ENCODE data around the gene SUMO4. TPM values are rescaled to one million over a fixed set of nuclear protein-coding genes. Genes with fewer than 3 reads are reported as not detected.

SUMO4 gene
- total and polyA plus RNA-seq, 4 donors, result 0.83 to 3.3 (median 0.84) TPM; not detected in 1

DNA sequence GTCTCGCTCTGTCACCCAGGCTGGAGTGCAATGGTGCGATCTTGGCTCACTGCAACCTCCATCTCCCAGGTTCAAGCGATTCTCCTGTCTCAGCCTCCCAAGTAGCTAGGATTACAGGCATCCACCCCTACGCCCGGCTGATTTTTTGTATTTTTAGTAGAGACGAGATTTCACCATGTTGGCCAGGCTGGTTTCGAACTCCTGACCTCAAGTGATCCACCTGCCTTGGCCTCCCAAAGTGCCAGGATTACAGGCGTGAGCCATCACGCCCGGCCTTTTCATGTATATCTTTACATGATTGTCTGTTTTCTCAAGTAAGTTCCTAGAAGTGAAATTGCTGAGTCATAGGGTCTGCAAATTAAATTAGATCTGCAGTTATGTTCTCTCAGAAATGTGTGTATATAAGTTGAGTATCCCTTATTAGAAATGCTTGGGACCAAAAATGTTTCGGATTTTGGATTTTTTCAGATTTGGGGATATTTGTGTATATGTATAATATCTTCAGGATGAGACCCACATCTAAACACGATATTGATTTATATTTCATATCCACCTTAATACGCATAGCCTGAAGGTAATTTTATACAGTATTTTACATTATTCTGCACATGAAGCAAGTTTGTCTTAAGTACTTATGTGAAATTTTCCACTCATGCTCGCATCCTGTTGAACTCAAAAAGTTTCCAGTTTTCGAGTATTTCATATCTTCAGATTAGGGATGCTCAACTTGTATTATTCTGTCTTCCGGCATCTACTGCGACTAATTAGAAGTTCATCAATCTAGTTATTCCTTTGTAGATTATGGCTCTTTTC, 42.1 kb upstream of the SUMO4 start (continued):
- TF ChIP-seq, protein P1, sequence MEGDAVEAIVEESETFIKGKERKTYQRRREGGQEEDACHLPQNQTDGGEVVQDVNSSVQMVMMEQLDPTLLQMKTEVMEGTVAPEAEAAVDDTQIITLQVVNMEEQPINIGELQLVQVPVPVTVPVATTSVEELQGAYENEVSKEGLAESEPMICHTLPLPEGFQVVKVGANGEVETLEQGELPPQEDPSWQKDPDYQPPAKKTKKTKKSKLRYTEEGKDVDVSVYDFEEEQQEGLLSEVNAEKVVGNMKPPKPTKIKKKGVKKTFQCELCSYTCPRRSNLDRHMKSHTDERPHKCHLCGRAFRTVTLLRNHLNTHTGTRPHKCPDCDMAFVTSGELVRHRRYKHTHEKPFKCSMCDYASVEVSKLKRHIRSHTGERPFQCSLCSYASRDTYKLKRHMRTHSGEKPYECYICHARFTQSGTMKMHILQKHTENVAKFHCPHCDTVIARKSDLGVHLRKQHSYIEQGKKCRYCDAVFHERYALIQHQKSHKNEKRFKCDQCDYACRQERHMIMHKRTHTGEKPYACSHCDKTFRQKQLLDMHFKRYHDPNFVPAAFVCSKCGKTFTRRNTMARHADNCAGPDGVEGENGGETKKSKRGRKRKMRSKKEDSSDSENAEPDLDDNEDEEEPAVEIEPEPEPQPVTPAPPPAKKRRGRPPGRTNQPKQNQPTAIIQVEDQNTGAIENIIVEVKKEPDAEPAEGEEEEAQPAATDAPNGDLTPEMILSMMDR (IDR thresholded peaks at IDR 0.05; ENCODE audit: low read depth, low read length, missing input control), result no peak
- no peak for TF ChIP-seq FOXA1 (IDR thresholded peaks at IDR 0.05)
- TF ChIP-seq JUND (IDR thresholded peaks at IDR 0.05), result no peak
- no peak for TF ChIP-seq HNF4G (IDR thresholded peaks at IDR 0.05)
- no peak for TF ChIP-seq HNF4A (conservative IDR thresholded peaks at IDR 0.05)
- TF ChIP-seq GABPA (IDR thresholded peaks at IDR 0.05 in 1 of 2, conservative IDR thresholded peaks at IDR 0.05 in 1 of 2), result no peak
- TF ChIP-seq, protein P2, sequence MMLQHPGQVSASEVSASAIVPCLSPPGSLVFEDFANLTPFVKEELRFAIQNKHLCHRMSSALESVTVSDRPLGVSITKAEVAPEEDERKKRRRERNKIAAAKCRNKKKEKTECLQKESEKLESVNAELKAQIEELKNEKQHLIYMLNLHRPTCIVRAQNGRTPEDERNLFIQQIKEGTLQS (IDR thresholded peaks at IDR 0.05), result no peak
- TF ChIP-seq EGR1 (IDR thresholded peaks at IDR 0.05; ENCODE audit: low read depth in 2 of 2), result no peak
- TF ChIP-seq YY1 (IDR thresholded peaks at IDR 0.05), result no peak

DNA sequence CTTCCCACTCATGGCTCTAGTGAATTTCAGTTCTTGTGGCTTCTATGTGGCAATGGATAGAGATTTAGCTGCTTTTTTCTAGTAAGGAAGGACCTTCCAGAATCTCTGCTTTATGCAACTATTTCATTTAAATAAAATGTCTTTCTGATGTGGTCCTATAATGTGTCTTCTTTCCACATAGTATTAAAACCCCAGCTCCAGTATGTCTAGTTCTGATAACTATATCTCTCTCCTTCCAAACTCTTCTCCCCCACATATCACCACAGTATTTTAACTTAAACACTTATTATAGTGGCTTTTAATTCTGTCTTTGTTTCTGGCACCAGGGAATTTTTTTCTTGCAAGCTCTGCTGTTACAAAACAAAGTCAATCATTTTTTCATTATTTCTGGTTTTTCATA, 40.6 kb upstream of the SUMO4 start:
- H3K36me3 ChIP-seq (ENCODE audit: control insufficient read depth in 4 of 4, insufficient read depth in 3 of 4, low read depth in 1 of 4, low read length in 3 of 4), result no peaks in the 10 kb centered on the region
- H3K9me3 ChIP-seq (ENCODE audit: control insufficient read depth in 4 of 4, low read length in 3 of 4), result no peaks in the 10 kb centered on the region
- H3K9ac ChIP-seq (ENCODE audit: low read depth in 1 of 2, low read length in 2 of 2), result no peak overlapping the region
- no peak for DNase-seq (ENCODE audit: low spot score)
- no peak overlapping the region for H3K27ac ChIP-seq (ENCODE audit: low read depth in 1 of 2, low read length in 2 of 2)
- peaks cover 3 to 20% (median 12%) of the 10 kb centered on the region in 4 donors for H3K4me1 ChIP-seq (ENCODE audit: control insufficient read depth in 4 of 4, insufficient read depth in 4 of 4, low read length in 3 of 4)
- H3K4me3 ChIP-seq (ENCODE audit: low read depth in 1 of 3, low read length in 3 of 3), result no peak overlapping the region
- TF ChIP-seq GABPA (IDR thresholded peaks at IDR 0.05 in 1 of 2, conservative IDR thresholded peaks at IDR 0.05 in 1 of 2), result no peak
- TF ChIP-seq FOXA1 (IDR thresholded peaks at IDR 0.05), result no peak
- TF ChIP-seq, protein P3, sequence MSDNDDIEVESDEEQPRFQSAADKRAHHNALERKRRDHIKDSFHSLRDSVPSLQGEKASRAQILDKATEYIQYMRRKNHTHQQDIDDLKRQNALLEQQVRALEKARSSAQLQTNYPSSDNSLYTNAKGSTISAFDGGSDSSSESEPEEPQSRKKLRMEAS (IDR thresholded peaks at IDR 0.05), result no peak
- TF ChIP-seq HNF4G (IDR thresholded peaks at IDR 0.05), result no peak
- TF ChIP-seq YY1 (IDR thresholded peaks at IDR 0.05), result no peak
- no peak for TF ChIP-seq FOXA2 (IDR thresholded peaks at IDR 0.05)
- no peak for TF ChIP-seq SP1 (IDR thresholded peaks at IDR 0.05)
- TF ChIP-seq, protein P1 (IDR thresholded peaks at IDR 0.05; ENCODE audit: low read depth, low read length, missing input control), result no peak
- TF ChIP-seq RAD21 (IDR thresholded peaks at IDR 0.05), result no peak
- H3K27me3 ChIP-seq (ENCODE audit: control insufficient read depth in 4 of 4, insufficient read depth in 4 of 4, low read length in 3 of 4), result no peaks in the 10 kb centered on the region

DNA sequence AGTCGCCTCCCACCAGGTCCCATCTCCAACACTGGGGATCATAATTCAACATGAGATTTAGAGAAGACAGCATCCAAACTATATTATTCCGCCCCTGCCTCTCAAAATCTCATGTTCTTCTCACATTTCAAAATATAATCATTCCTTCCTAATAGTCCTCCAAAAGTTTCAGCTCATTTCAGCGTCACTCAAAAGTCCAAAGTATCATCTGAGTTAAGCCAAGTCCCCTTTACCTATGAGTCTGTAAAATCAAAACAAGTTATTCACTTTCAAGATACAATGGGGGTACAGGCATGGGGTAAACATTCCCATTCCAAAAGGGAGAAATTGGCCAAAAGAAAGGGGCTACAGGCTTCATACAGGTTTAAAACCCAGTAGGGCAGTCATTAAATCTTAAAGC, 39.5 kb upstream of the SUMO4 start:
- TF ChIP-seq, protein P2 (IDR thresholded peaks at IDR 0.05), result no peak
- peak; percentile 36 to 49 for TF ChIP-seq HNF4A (conservative IDR thresholded peaks at IDR 0.05)
- TF ChIP-seq YY1 (IDR thresholded peaks at IDR 0.05), result no peak
- TF ChIP-seq GABPA (IDR thresholded peaks at IDR 0.05 in 1 of 2, conservative IDR thresholded peaks at IDR 0.05 in 1 of 2), result no peak
- TF ChIP-seq RXRA (IDR thresholded peaks at IDR 0.05), result no peak
- TF ChIP-seq TAF1 (conservative IDR thresholded peaks at IDR 0.05), result no peak
- TF ChIP-seq, protein P3 (IDR thresholded peaks at IDR 0.05), result no peak
- Histone ChIP-seq H3K4me3 (ENCODE audit: low read depth in 1 of 3, low read length in 3 of 3) (no peak overlapping the region), H3K27me3 (ENCODE audit: control insufficient read depth in 4 of 4, insufficient read depth in 4 of 4, low read length in 3 of 4) (no peaks in the 10 kb centered on the region), H3K4me1 (ENCODE audit: control insufficient read depth in 4 of 4, insufficient read depth in 4 of 4, low read length in 3 of 4) (peaks cover 3 to 27% (median 13%) of the 10 kb centered on the region in 4 donors), H3K27ac (ENCODE audit: low read depth in 1 of 2, low read length in 2 of 2) (peak overlapping the region in 1 of 2 donors; percentile 6), H3K9me3 (ENCODE audit: control insufficient read depth in 4 of 4, low read length in 3 of 4) (no peaks in the 10 kb centered on the region), H3K9ac (ENCODE audit: low read depth in 1 of 2, low read length in 2 of 2) (no peak overlapping the region), H3K36me3 (ENCODE audit: control insufficient read depth in 4 of 4, insufficient read depth in 3 of 4, low read depth in 1 of 4, low read length in 3 of 4) (no peaks in the 10 kb centered on the region)
- no peak for DNase-seq (ENCODE audit: low spot score)
- 79% methylated on average over 3 of the region's 3 CpGs for WGBS
